GM10266 (cell line): ENCODE results near the gene PDHX.

Experiments
- DNase-seq: peaks from one replicate; pipeline ENCODE4 v3.0.0; 2012; ENCODE audit errors: extremely low spot score
- CTCF ChIP-seq: IDR thresholded peaks from 2 replicates; pipeline ENCODE4 v1.5.1; 2012; ENCODE audit warnings: mild to moderate bottlenecking, low read depth; ENCODE audit not compliant: control insufficient read depth, insufficient read depth; ENCODE audit errors: missing control alignments

The PDHX gene

DNA sequence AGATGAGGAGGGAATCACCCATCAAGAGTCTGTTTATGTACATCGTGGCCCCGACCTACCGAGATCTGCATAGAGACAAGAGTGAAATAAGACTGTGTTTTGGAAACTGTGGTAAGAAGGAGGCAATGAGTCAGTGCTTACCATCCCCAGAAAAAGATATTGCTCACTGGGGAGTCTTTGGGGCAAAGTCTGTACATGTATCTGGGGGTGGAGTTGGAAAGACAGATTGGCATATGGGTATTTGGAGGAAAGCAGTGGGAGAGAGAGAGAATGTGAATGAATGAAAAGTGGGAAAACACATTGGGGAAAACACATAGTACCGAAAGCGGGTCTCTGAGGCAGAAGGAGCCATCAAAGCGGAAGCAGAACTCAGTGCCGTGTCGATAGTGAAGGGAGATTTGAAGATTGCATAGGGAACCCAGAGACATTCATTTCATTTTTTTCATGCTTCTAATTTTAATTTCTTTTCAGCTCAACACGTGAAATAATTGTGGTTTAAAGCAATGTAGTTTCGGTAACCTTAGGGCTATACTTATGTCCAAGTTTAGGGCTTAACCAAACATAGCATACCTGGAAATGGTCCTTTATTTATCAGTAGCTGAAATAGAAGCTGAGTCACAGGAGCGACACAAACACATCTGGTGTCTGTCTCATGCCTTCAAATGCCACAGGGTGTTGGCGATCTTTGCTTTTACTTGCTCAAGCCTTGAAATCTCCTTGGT, 124.0 kb downstream of the PDHX start:
- TF ChIP-seq CTCF: no peak
- peak; percentile 59 for DNase-seq

DNA sequence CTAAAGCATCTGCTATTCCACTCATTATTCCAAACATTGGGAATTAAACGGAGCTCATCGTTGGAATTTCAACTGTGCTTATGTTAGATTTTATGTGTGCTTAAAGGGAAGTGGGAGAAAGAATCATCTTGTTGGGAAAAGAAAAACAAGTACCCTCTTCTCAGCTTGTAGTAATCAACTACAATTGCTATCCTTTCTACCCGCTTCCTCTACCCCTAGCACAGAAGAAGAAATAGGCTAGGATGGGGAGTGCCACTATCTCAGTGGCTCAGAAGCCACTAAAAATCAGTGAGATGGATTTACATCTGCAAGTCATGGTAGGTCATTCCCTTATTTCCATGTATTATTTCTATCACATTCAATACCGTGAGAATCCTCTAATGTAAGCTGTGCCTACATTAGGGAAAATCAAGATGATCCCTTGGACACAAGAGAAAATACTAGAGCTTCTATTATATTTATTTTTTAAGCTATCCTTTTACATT, 124.7 kb downstream of the PDHX start:
- no peak for TF ChIP-seq CTCF

GRCh38 chr11:35042224-35042623, 125.8 kb downstream of the PDHX start:
- no peak for DNase-seq

More for the DNA sequence above, 124.7 kb downstream of the PDHX start:
- DNase-seq: no peak

DNA sequence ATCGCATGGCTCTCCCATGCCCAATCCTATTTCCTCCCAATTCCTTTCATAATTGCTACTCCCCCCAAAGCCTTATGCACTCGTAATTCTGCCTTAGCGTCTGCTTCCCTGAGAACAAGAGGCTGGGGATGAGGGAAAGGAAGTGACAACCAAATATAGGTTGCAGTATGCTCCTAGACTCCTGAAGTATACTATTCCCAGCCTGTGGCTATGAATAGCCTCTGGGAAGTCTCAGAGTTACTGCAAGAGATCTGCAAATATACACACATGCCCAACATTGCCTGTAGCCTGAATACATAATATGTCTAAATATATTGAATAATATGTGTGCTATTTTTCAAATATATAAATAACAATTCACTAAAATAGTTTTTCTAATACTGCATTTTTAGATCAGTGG, 126.5 kb downstream of the PDHX start:
- DNase-seq: no peak
- TF ChIP-seq CTCF: no peak

More at GRCh38 chr11:35042224-35042623, 125.8 kb downstream of the PDHX start:
- no peak for TF ChIP-seq CTCF

DNA sequence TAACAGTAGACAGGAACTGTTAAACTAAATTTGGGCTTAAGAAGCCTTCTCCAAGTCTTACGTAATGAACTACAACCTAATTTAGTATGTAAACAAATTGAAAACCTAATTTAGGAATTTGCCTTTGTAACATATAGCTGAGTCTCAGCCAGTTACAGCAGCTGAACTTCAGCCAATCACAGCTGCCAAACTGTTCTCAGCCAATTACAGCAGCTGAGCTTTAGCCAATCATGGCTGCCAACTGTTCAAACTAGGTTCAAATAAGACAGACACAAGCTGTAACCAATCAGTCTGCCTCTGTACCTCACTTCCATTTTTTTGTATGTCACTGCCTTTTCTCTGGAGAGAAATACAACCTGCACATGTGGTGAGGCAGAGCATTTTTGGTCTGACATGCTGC, 127.5 kb downstream of the PDHX start:
- no peak for TF ChIP-seq CTCF
- no peak for DNase-seq

- DNase-seq: no peak
These were observed 128.9 kb downstream of the PDHX start for GRCh38 chr11:35045236-35045820.

More at GRCh38 chr11:35045236-35045820, 128.9 kb downstream of the PDHX start:
- no peak for TF ChIP-seq CTCF
